Stimulated activated CD8-positive, alpha-beta memory T cell treated with anti-CD3 and anti-CD28 coated beads, Interleukin-12 subunit alpha, Interleukin-12 subunit beta, amount 100 ng/mL, for 24 hours (primary cell): ENCODE data around the gene CCDC91.
"Not testable (repeated sequence)": the region's sequence is repeated elsewhere in the genome, so short reads cannot be mapped to it uniquely, and the experiment has no call there.

Experiments used
- DNase-seq: peaks from one replicate; pipeline ENCODE4 v3.0.0-alpha.2; 2020; ENCODE audit errors: extremely low read depth

Gene CCDC91

GRCh38 chr12:28367326-28367725 is 177.1 kb downstream of the CCDC91 start:
- DNase-seq: no peak

GRCh38 chr12:28367993-28368392 is 177.7 kb downstream of the CCDC91 start:
- DNase-seq: no peak

GRCh38 chr12:28369483-28369882 is 179.2 kb downstream of the CCDC91 start:
- DNase-seq: no peak

GRCh38 chr12:28374556-28374955 is 184.3 kb downstream of the CCDC91 start:
- no peak for DNase-seq

GRCh38 chr12:28378736-28379135 is 188.5 kb downstream of the CCDC91 start:
- no peak for DNase-seq

GRCh38 chr12:28379779-28380178 is 189.5 kb downstream of the CCDC91 start:
- DNase-seq: not testable (repeated sequence)

- no peak for DNase-seq
Measured at GRCh38 chr12:28383368-28383767, 193.1 kb downstream of the CCDC91 start.

GRCh38 chr12:28388879-28389278 is 198.6 kb downstream of the CCDC91 start:
- DNase-seq: no peak

GRCh38 chr12:28390206-28390605 is 199.9 kb downstream of the CCDC91 start:
- DNase-seq: no peak

- DNase-seq: no peak
Measured at GRCh38 chr12:28390761-28391385, 200.6 kb downstream of the CCDC91 start.

- DNase-seq: no peak
Measured at GRCh38 chr12:28409892-28410291, 219.6 kb downstream of the CCDC91 start.

- DNase-seq: no peak
Measured at GRCh38 chr12:28413460-28414109, 223.3 kb downstream of the CCDC91 start.

GRCh38 chr12:28415755-28416154 is 225.5 kb downstream of the CCDC91 start:
- no peak for DNase-seq

- DNase-seq: no peak
Measured at GRCh38 chr12:28421374-28421773, 231.1 kb downstream of the CCDC91 start.

- DNase-seq: no peak
Measured at GRCh38 chr12:28424965-28425364, 234.7 kb downstream of the CCDC91 start.

GRCh38 chr12:28425526-28425925 is 235.3 kb downstream of the CCDC91 start:
- no peak for DNase-seq

GRCh38 chr12:28427046-28427445 is 236.8 kb downstream of the CCDC91 start:
- no peak for DNase-seq

GRCh38 chr12:28440081-28440608 is 249.9 kb downstream of the CCDC91 start:
- DNase-seq: no peak

GRCh38 chr12:28442101-28442500 is 251.8 kb downstream of the CCDC91 start:
- DNase-seq: no peak

GRCh38 chr12:28443337-28443736 is 253.1 kb downstream of the CCDC91 start:
- DNase-seq: no peak

GRCh38 chr12:28446031-28446430 is 255.8 kb downstream of the CCDC91 start:
- DNase-seq: no peak

GRCh38 chr12:28453686-28454085 is 263.4 kb downstream of the CCDC91 start:
- DNase-seq: no peak

GRCh38 chr12:28456934-28457710 is 266.9 kb downstream of the CCDC91 start:
- no peak for DNase-seq
